GM19328 (cell line): ENCODE measurements around the gene F2RL1.
"Not testable (repeated sequence)": the region's sequence is repeated elsewhere in the genome, so short reads cannot be mapped to it uniquely, and the experiment has no call there.

Experiments
- ATAC-seq: cut with Tn5 transposase; IDR thresholded peaks from one replicate; pipeline ENCODE4 v1.9.1; 2021; ENCODE audit warnings: mild to moderate bottlenecking, moderate library complexity; ENCODE audit not compliant: unreplicated experiment

The F2RL1 gene

GRCh38 chr5:76818844-76819831 lies at the start of gene F2RL1:
Gene F2RL1 (plus strand): TSS chr5:76819030. CDS start chr5:76819183, 153 bp downstream.
- ATAC-seq = no peak

GRCh38 chr5:76771041-76771440 lies 47.8 kb upstream of the F2RL1 start:
- not testable (repeated sequence) for ATAC-seq

GRCh38 chr5:76771705-76772405 lies 47.0 kb upstream of the F2RL1 start:
- ATAC-seq = no peak

- ATAC-seq = no peak
These were observed 42.9 kb upstream of the F2RL1 start for GRCh38 chr5:76775921-76776320.

GRCh38 chr5:76776391-76776790 lies 42.4 kb upstream of the F2RL1 start:
- no peak for ATAC-seq

- ATAC-seq = not testable (repeated sequence)
These were observed 38.2 kb upstream of the F2RL1 start for GRCh38 chr5:76780616-76781015.

- no peak for ATAC-seq
These were observed 37.1 kb upstream of the F2RL1 start for GRCh38 chr5:76781775-76782174.

- no peak for ATAC-seq
These were observed 36.4 kb upstream of the F2RL1 start for GRCh38 chr5:76782444-76782843.

GRCh38 chr5:76787237-76787636 lies 31.6 kb upstream of the F2RL1 start:
- no peak for ATAC-seq

GRCh38 chr5:76788362-76788761 lies 30.5 kb upstream of the F2RL1 start:
- ATAC-seq = no peak

GRCh38 chr5:76789275-76789674 lies 29.6 kb upstream of the F2RL1 start:
- not testable (repeated sequence) for ATAC-seq

GRCh38 chr5:76789991-76790581 lies 28.7 kb upstream of the F2RL1 start:
- ATAC-seq = no peak

GRCh38 chr5:76790632-76791290 lies 28.1 kb upstream of the F2RL1 start:
- ATAC-seq = no peak

GRCh38 chr5:76791461-76791860 lies 27.4 kb upstream of the F2RL1 start:
- no peak for ATAC-seq

- ATAC-seq = no peak
These were observed 24.0 kb upstream of the F2RL1 start for GRCh38 chr5:76794871-76795270.

GRCh38 chr5:76799588-76799987 lies 19.2 kb upstream of the F2RL1 start:
- no peak for ATAC-seq

- ATAC-seq = no peak
These were observed 18.3 kb upstream of the F2RL1 start for GRCh38 chr5:76800579-76800978.

- ATAC-seq = no peak
These were observed 17.5 kb upstream of the F2RL1 start for GRCh38 chr5:76801159-76801802.

GRCh38 chr5:76801803-76802195 lies 17.0 kb upstream of the F2RL1 start:
- no peak for ATAC-seq

GRCh38 chr5:76804266-76804665 lies 14.6 kb upstream of the F2RL1 start:
- no peak for ATAC-seq
